Upper lobe of left lung (tissue), 4 donors: ENCODE results near the gene NR3C1.

Experiments used
- EP300 ChIP-seq, 4 donors: sonication (generic); formaldehyde crosslinking; IDR thresholded peaks; one replicate each; pipeline ENCODE4 v1.5.1; 2017; ENCODE audit warnings: antibody characterized with exemption in 4 of 4, control low read depth in 2 of 4
- POLR2A ChIP-seq, 4 donors: fragments of 450-650 bp; IDR thresholded peaks; one replicate each; pipeline ENCODE4 v1.5.1; 2016 to 2017; ENCODE audit warnings: antibody characterized with exemption in 4 of 4, mild to moderate bottlenecking in 2 of 4
- POLR2AphosphoS5 ChIP-seq, 2 donors: sonication (generic); formaldehyde crosslinking; IDR thresholded peaks; one replicate each; pipeline ENCODE4 v1.5.1; 2017; ENCODE audit warnings: antibody characterized with exemption in 2 of 2
- TF ChIP-seq, protein P1 (sequence below), 6 experiments: fragments of 450-650 bp in 4 of 6; fragments of 200-600 bp in 2 of 6; sonication (generic) in 2 of 6; IDR thresholded peaks; one replicate each; pipeline ENCODE4 v1.5.1; 2016 to 2019; ENCODE audit warnings: antibody characterized with exemption in 6 of 6

DNA sequence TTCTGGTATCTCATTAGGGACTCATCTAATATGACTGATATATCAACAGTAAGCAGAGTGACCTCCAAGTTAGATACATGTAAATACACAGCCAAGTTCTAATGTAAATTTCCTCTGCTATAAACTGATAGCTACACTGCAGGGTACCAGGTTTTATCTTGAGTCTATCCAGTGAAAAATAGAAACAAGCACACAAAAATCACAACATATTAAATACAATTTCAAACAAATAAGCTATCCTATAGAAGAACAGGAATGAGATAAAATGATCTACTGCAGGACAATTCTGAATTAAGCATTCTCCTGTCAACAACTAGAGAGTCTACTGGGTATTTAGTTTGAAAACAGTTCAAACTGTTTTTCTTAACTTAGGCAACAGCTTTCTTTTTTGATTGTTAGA lies 42.7 kb downstream of the NR3C1 start:
- TF ChIP-seq, protein P1, sequence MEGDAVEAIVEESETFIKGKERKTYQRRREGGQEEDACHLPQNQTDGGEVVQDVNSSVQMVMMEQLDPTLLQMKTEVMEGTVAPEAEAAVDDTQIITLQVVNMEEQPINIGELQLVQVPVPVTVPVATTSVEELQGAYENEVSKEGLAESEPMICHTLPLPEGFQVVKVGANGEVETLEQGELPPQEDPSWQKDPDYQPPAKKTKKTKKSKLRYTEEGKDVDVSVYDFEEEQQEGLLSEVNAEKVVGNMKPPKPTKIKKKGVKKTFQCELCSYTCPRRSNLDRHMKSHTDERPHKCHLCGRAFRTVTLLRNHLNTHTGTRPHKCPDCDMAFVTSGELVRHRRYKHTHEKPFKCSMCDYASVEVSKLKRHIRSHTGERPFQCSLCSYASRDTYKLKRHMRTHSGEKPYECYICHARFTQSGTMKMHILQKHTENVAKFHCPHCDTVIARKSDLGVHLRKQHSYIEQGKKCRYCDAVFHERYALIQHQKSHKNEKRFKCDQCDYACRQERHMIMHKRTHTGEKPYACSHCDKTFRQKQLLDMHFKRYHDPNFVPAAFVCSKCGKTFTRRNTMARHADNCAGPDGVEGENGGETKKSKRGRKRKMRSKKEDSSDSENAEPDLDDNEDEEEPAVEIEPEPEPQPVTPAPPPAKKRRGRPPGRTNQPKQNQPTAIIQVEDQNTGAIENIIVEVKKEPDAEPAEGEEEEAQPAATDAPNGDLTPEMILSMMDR (IDR thresholded peaks at IDR 0.05): no peak
- no peak for TF ChIP-seq EP300 (IDR thresholded peaks at IDR 0.05)
- no peak for TF ChIP-seq POLR2A (IDR thresholded peaks at IDR 0.05)
- no peak for TF ChIP-seq POLR2AphosphoS5 (IDR thresholded peaks at IDR 0.05)
